HepG2 (cell line): ENCODE data around the gene KLHL3.

Experiments
- ATF2 ChIP-seq: sonication (generic); formaldehyde crosslinking; IDR thresholded peaks from 2 replicates; pipeline ENCODE4 v1.4.0; 2020; ENCODE audit warnings: missing genetic modification reagents
- CBFB ChIP-seq: sonication (generic); formaldehyde crosslinking; IDR thresholded peaks from 2 replicates; pipeline ENCODE4 v1.4.0; 2020; ENCODE audit warnings: missing genetic modification reagents
- CTCF ChIP-seq: sonication (generic); formaldehyde crosslinking; IDR thresholded peaks from 2 replicates; pipeline ENCODE4 v1.5.0; 2020; ENCODE audit warnings: mild to moderate bottlenecking, missing genetic modification reagents, moderate library complexity
- KLF16 ChIP-seq, 2 experiments: sonication (generic) in 1 of 2; formaldehyde crosslinking in 1 of 2; IDR thresholded peaks; 2 replicates each; pipeline versions ENCODE4 v1.6.1 to v1.8.0; 2016 to 2023; ENCODE audit warnings: missing genetic modification reagents in 2 of 2, missing compliant biosample characterization in 1 of 2
- TF ChIP-seq, protein P1 (sequence below): sonication (generic); formaldehyde crosslinking; conservative IDR thresholded peaks from 2 replicates; pipeline ENCODE4 v1.4.0; 2020; ENCODE audit warnings: missing genetic modification reagents

GRCh38 chr5:137627706-137628105, 108.2 kb downstream of the KLHL3 start:
- TF ChIP-seq KLF16 (CRISPR knock-in tag; IDR thresholded peaks at IDR 0.05) (no peak), CTCF (CRISPR knock-in tag) (no peak), ATF2 (CRISPR knock-in tag) (no peak), CBFB (no peak)
- TF ChIP-seq, protein P1, sequence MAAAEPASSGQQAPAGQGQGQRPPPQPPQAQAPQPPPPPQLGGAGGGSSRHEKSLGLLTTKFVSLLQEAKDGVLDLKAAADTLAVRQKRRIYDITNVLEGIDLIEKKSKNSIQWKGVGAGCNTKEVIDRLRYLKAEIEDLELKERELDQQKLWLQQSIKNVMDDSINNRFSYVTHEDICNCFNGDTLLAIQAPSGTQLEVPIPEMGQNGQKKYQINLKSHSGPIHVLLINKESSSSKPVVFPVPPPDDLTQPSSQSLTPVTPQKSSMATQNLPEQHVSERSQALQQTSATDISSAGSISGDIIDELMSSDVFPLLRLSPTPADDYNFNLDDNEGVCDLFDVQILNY (CRISPR knock-in tag): no peak
